Measurements from ENCODE around the gene OXSM.

- TF ChIP-seq CTCF (IDR thresholded peaks at IDR 0.05) (no peak), POLR2A (IDR thresholded peaks at IDR 0.05) (no peak)
These were observed 21.0 kb upstream of the OXSM start for GRCh38 chr3:25768851-25769250.
